ENCODE measurements around the gene ACAA1. TPM values are rescaled to one million over a fixed set of nuclear protein-coding genes. Genes with fewer than 3 reads are reported as not detected.
"Not testable (repeated sequence)": the region's sequence is repeated elsewhere in the genome, so short reads cannot be mapped to it uniquely, and the experiment has no call there.

The ACAA1 gene
- total RNA-seq, 1 experiment from 2014 or later = 13.5 TPM

DNA sequence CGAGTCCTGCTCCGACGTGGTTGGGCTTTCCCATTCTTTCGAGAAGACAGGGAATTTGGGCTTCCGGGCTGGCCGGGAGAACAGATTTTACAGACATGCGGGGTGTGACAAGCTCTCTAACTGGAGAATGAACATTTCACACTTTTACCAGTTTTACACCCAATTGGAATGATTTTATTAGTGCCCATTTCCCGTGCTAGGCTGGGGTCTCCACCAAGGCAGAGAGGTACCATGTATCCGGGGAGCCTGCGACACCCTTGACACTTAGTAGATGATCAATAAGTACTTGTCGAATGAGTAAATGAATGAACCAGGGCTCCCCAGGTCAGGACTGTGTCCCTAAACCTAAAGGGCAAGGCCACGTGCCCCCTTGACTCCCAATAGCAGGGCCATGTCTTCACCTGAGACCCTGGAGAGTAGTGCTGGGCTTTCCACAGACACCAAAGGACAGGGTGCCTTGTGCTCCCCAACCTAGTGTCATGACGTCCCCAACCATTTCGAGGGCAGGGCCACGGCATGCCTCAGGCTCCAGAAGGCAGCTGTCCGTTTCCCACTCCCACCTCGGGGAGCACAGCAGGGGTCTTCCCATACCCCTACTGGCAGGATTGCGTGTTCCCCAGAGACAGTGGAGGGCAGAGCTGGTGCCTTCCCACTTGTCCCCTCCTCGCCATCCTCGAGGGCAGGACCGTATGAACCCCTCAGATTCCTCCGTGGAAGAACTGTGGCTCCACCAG lies 855 bp upstream of the ACAA1 start:
- no peak for DNase-seq (ENCODE audit: extremely low read depth, low read depth)

DNA sequence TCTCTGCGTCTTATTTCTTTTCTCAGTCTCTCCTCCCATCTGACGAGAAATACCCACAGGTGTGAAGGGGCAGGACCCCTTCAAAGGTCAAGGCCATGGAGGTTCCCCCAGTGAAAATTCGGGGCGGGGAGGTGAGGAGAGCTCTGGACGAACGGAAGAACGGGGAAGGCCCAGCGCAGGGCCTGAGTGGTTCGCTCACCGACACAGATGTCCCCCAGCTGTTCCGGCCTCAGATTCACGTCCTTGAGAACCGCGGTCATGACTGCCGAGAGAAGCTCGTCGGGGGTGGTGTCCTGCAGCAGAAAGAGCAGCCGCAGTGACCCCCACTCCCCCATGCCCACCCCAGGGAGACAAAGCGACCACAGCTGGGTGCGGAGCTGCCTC lies 542 bp downstream of the ACAA1 start:
- no peak for DNase-seq (ENCODE audit: extremely low read depth, low read depth)

- not testable (repeated sequence) for DNase-seq (ENCODE audit: extremely low read depth, low read depth)
Measured at GRCh38 chr3:38135621-38136277, 1.2 kb downstream of the ACAA1 start.

DNA sequence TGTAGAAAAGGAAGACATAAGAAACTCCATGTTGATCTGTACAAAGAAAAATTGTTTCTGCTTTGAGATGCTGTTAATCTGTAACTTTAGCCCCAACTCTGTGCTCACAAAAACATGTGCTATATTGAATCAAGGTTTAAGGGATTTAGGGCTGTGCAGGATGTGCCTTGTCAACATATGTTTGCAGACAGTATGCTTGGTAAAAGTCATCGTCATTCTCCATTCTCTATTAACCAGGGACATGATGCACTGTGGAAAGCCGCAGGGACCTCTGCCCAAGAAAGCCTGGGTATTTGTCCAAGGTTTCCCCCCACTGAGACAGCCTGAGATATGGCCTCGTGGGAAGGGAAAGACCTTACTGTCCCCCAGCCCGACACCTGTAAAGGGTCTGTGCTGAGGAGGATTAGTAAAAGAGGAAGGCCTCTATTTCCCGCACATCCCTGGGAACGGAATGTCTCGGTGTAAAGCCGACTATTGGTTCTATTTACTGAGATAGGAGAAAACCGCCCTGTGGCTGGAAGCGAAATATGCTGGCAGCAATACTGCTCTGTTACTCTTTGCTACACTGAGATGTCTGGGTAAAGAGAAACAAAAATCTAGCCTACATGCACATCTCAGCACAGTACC lies 2.3 kb downstream of the ACAA1 start:
- not testable (repeated sequence) for DNase-seq (ENCODE audit: extremely low read depth, low read depth)

- DNase-seq (ENCODE audit: extremely low read depth, low read depth) = no peak
Measured at GRCh38 chr3:38133557-38134405, 3.1 kb downstream of the ACAA1 start.

- DNase-seq (ENCODE audit: extremely low read depth, low read depth) = no peak
Measured at GRCh38 chr3:38133209-38133556, 3.7 kb downstream of the ACAA1 start.

DNA sequence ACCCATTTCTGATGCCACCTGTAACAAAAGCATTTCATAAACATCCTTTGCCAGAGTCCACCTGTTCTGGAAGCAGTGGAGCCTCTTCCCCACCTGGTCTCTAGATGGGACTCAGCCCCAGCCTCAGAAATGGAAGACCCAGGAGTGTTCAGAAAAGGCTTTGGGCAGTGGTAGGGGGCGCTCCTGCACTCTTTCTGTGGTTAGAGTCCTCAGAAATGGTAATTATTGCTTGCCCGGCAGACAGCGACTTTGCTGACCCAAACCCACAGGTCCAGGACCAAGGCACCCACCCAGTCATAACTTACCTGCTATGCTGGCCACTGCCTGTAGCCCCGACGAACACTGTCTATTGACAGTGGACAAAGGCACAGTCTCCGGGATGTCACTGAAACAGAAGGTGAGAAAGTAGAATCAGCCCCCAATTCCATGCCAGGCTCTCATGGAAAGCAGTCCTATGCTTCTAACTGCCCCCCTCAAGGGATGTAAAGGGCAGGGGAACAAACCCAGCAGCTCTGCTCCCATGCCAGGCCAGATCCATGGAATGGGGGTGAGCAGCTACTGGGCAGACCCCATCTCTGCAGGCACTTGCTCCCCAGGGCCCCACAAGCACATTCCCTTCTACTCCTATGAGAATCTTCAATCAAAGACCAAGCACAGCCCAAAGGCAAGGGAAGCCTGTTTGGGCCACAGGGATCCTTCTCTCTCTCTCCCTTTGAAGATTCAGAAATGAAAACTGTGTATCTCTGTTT lies 5.1 kb downstream of the ACAA1 start:
- no peak for DNase-seq (ENCODE audit: extremely low read depth, low read depth)

- DNase-seq (ENCODE audit: extremely low read depth, low read depth) = no peak
Measured at GRCh38 chr3:38130631-38131065, 6.3 kb downstream of the ACAA1 start.

- DNase-seq (ENCODE audit: extremely low read depth, low read depth) = no peak
Measured at GRCh38 chr3:38129058-38129457, 7.9 kb downstream of the ACAA1 start.

DNA sequence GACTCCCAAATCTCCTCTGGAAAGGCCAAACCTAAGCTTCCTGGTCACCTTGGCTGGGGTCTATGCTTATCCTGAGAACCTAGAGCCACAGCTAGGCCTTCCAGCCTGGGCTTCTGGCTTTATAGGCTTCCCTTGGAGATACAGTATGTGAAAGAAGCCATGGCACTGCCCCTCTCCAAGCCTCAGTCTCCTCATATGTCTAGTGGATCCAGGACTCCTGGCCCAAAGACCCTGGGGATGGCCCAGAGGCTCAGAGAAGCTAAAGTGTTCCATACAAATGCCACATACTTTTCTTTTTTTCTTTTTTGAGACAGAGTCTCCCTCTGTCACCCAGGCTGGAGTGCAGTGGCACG lies 8.6 kb downstream of the ACAA1 start:
- DNase-seq (ENCODE audit: extremely low read depth, low read depth) = no peak

DNA sequence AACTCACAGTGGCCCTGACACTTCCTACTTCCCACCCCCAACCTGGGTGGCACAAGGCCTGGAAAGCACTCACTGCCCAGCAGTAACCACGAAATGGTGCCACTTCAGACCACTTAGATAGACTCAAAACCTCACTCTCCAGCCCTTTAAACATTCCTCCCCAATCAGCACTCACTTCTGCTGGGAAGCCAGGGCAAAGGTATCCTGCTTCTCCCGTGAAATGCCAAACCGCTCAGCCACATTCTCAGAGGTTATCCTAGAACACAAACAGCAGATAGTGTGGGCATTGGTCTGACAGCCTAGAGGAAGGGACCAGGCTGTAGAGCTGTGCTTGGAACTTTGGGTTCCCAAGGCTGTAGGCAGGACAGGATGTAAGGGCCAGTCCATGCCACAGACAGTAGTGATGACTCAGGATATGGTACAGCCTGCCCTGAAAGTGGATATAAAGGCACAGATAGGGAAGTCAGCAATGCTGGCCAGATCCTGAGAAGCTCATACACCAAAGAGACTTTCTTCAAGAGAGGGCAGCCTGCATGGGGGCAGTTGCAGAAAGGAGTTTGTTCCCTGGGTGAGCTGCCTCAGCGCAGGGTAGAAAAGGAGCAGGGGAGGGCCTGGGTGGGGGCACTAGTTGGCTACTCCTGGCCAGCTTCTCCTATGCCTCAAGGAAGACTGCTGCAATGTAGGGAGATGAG lies 9.2 kb downstream of the ACAA1 start:
- DNase-seq (ENCODE audit: extremely low read depth, low read depth) = no peak

DNA sequence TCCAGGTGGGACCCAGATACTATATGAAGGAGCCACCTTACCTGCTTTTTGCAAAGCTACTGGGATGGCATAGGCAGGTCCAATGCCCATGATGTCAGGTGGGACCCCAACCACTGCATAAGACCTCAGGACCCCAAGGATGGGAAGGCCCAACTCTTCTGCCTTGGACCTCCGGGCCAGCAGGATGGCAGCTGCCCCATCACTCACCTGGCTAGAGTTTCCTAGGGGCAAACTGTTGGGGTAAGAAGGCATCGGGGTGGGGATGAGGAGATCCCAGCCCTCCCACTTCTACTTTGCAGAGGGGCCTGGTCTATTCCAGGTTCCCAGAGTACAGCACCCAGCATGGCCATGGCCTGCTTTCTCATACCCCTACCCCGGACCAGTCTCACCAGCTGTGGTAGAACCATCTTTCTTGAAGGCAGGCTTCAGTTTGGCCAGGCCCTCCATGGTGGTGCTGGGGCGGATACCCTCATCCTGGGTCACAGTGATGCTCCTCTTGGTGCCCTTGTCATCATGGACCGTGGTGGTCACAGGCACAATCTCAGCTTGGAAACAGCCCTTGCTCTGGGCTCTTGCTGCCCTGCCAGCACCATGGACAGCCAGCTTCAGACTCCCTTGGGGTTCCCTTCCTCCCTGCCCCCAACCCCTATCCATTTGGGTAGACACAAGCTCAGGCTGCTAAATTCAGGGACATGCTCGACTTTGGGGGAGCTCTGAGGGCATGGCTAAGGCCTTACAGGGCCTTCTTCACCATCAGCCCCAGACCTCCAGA lies 10.6 kb downstream of the ACAA1 start:
- no peak for DNase-seq (ENCODE audit: extremely low read depth, low read depth)

DNA sequence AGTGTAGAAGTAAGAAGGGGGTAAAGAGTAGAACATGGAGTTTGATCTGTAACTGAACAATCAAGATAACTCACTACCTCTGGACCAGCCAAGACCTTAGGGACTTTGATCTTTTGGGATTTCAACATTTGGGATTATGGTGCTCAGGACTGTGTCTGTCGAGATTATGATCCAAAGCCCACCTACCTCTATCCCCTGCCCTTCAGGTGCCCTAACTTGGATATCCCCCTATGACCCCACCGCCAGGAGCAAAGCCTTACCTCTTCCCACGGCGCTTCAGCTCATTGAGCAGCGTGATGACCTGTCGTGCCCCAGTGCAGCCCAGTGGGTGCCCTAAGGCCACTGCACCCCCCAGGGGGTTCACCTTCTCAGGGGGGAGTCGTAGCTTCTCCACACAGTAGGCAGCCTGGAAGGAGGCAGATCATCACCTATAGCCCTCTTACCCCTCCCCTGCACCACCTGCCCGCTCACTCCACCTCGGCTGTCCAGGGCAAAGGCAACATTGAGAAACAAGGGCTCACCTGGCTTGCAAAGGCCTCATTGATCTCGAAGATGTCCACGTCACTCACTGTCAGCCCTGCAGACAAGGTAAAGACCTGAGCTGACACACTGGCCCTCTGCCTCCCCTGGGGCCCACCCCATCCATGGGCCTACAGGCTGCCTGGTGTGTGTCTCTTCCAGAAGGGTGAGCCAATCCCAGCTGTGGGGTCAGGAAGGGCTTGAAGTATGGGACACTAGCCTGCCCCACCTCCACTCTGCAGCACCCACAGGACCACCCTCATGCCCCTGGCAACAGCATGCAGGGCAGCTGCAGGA lies 11.4 kb downstream of the ACAA1 start:
- no peak for DNase-seq (ENCODE audit: extremely low read depth, low read depth)

DNA sequence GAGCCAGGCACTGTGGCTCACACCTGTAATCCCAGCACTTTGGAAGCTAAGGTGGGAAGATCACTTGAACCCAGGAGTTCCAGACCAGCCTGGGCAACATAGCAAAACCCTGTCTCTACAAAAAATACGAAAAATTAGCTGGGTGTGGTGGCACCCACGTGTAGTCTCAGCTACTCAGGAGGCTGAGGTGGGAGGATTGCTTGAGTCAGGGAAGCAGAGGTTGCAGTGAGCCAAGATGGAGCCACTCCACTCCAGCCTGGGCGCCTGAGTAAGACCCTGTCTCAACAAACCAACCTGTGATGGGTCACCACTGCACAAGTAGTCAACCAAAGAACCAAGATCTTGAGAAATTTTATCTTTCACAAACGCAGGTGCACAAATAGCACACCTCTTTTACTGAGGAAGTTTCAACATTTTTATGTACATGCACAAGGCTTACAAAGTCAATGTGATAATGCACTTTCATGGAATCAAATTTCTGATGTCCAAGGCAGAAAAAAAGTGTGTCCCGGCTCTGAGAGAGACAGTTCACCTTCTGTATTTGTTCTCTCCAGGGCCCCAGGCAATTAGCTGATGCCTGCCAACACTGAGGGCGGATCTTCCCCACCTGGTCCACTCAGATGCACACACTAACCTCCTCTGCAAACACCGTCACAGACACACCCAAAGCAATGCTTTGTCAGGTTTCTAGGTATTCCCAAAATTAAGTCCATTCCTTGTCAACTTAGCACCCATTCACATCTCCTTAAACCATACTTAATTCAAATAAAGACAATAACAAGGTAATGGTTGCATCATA lies 12.4 kb downstream of the ACAA1 start:
- DNase-seq (ENCODE audit: extremely low read depth, low read depth) = no peak

- no peak for DNase-seq (ENCODE audit: extremely low read depth, low read depth)
Measured at GRCh38 chr3:38122712-38123290, 14.1 kb downstream of the ACAA1 start.

GRCh38 chr3:38121832-38122461 lies 15.0 kb downstream of the ACAA1 start:
- no peak for DNase-seq (ENCODE audit: extremely low read depth, low read depth)

DNA sequence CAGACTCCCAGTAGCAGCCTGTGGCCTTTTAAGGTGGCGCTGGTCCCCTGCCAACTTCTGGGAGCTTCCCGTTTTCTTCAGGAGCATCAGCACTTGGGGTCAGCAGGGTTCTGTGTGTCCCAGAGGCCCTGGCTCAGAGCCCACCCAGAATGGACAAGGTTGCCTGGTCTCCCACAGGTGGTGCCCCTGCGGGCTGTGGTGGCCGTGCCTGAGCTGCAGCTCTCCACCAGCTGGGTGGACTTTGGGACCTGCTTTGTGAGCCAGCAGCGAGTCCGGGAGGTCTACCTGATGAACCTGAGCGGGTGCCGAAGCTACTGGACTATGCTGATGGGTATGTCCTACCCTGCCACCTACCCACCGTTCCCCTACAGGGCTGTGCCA lies 15.5 kb downstream of the ACAA1 start:
- DNase-seq (ENCODE audit: extremely low read depth, low read depth) = no peak

Measured in NCI-H460 (cell line).